Fibroblast of villous mesenchyme (primary cell): ENCODE results near the gene GALM. TPM values are rescaled to one million over a fixed set of nuclear protein-coding genes. Genes with fewer than 3 reads are reported as not detected.

Experiments
- DNase-seq: peaks from one replicate; pipeline ENCODE4 v3.0.0-alpha.2; 2010; ENCODE audit warnings: low read depth
- H3K4me3 ChIP-seq: 2 replicates; pipeline ENCODE4 v1.5.1; 2011; ENCODE audit warnings: low read depth, mild to moderate bottlenecking, low read length
- CTCF ChIP-seq: IDR thresholded peaks from 2 replicates; pipeline ENCODE4 v1.5.1; 2012; ENCODE audit warnings: low read depth, mild to moderate bottlenecking, low read length; ENCODE audit not compliant: insufficient read depth
- total RNA-seq: library from RNA; depleted of rRNA; stranded (reverse); fragments of >200 nt; gene quantifications from 2 replicates; pipeline ENCODE4 v1.2.3, GENCODE V29; 2012

GALM gene
- 17.4 and 19.9 TPM in 2 replicates for total RNA-seq

GRCh38 chr2:38665854-38666555, at the start of gene GALM:
GALM (plus strand) TSS chr2:38666114; CDS start chr2:38666162, 48 bp downstream.
- peak within 1 kb of the TSS; percentile 67 for H3K4me3 ChIP-seq
- TF ChIP-seq CTCF: no peak
- DNase-seq: peak; percentile 96

GRCh38 chr2:38617301-38617700, 48.6 kb upstream of the GALM start:
- DNase-seq: no peak
- TF ChIP-seq CTCF: no peak
- H3K4me3 ChIP-seq: no peak overlapping the region

GRCh38 chr2:38619458-38620164, 46.3 kb upstream of the GALM start:
- TF ChIP-seq CTCF: no peak
- DNase-seq: no peak
- no peak overlapping the region for H3K4me3 ChIP-seq

- DNase-seq: peak; percentile 66
- TF ChIP-seq CTCF: no peak
- H3K4me3 ChIP-seq: no peak overlapping the region
These were observed 45.5 kb upstream of the GALM start for GRCh38 chr2:38620282-38620977.

GRCh38 chr2:38621018-38621417, 44.9 kb upstream of the GALM start:
- DNase-seq: no peak
- H3K4me3 ChIP-seq: no peak overlapping the region
- TF ChIP-seq CTCF: no peak

GRCh38 chr2:38622210-38622609, 43.7 kb upstream of the GALM start:
- no peak for DNase-seq
- no peak for TF ChIP-seq CTCF
- no peak overlapping the region for H3K4me3 ChIP-seq
